K562 (cell line): Measurements from ENCODE around the gene TTC21A. TPM values are rescaled to one million over a fixed set of nuclear protein-coding genes. Genes with fewer than 3 reads are reported as not detected.

Experiments
- AFF4 ChIP-seq: sonication (generic); formaldehyde crosslinking; IDR thresholded peaks from 2 replicates; pipeline ENCODE4 v1.8.0; 2023; ENCODE audit warnings: mild to moderate bottlenecking, missing genetic modification reagents
- ASH1L ChIP-seq: fragments of 450-650 bp; IDR thresholded peaks from 2 replicates; pipeline ENCODE4 v1.6.1; 2018; ENCODE audit warnings: borderline replicate concordance, mild to moderate bottlenecking, low read depth; ENCODE audit not compliant: partially characterized antibody
- CREM ChIP-seq: IDR thresholded peaks from 2 replicates; pipeline ENCODE4 v1.6.1; 2014; ENCODE audit warnings: antibody characterized with exemption, low read depth
- HNRNPH1 ChIP-seq: fragments of 200-400 bp; formaldehyde crosslinking; optimal IDR thresholded peaks from 2 replicates; pipeline ENCODE3; 2017; ENCODE audit warnings: low read depth, mild to moderate bottlenecking, low read length, moderate library complexity
- KLF16 ChIP-seq: IDR thresholded peaks from 2 replicates; pipeline ENCODE4 v1.6.1; 2016; ENCODE audit warnings: antibody characterized with exemption
- NELFE ChIP-seq: IDR thresholded peaks from 2 replicates; pipeline ENCODE4 v1.6.1; 2011; ENCODE audit warnings: mild to moderate bottlenecking; ENCODE audit not compliant: insufficient read depth, insufficient read length
- TCF7 ChIP-seq: sonication (generic); IDR thresholded peaks from 2 replicates; pipeline ENCODE4 v1.6.1; 2016; ENCODE audit warnings: antibody characterized with exemption, borderline replicate concordance
- TFAM ChIP-seq: fragments of 250-450 bp; sonication (Bioruptor Pico); conservative IDR thresholded peaks from 2 replicates; pipeline ENCODE4 v1.5.0; 2021; ENCODE audit warnings: mild to moderate bottlenecking, moderate library complexity
- UBTF ChIP-seq, 2 experiments: IDR thresholded peaks; 2 replicates each; pipeline ENCODE4 v1.6.1; 2012; ENCODE audit warnings: improper control_type of control experiment in 2 of 2, low read depth in 2 of 2, low read length in 2 of 2, borderline replicate concordance in 1 of 2
- ZC3H11A ChIP-seq: IDR thresholded peaks from 2 replicates; pipeline ENCODE4 v1.6.1; 2012; ENCODE audit warnings: low read depth, low read length, improper control_type of control experiment
- ZFPM2 ChIP-seq: fragments of 250-450 bp; sonication (Bioruptor Pico); IDR thresholded peaks from 2 replicates; pipeline ENCODE4 v1.5.1; 2022; ENCODE audit warnings: mild to moderate bottlenecking
- ZNF280B ChIP-seq: fragments of 250-450 bp; sonication (Bioruptor Pico); IDR thresholded peaks from 2 replicates; pipeline ENCODE4 v1.5.1; 2021; ENCODE audit warnings: mild to moderate bottlenecking
- ZNF589 ChIP-seq: fragments of 200-800 bp; sonication (Bioruptor generic); IDR thresholded peaks from 2 replicates; pipeline ENCODE4 v1.6.1; 2016; ENCODE audit warnings: low read depth, missing genetic modification characterization, missing compliant biosample characterization
- ZNF592 ChIP-seq: fragments of 450-650 bp; IDR thresholded peaks from 2 replicates; pipeline ENCODE4 v1.6.1; 2017; ENCODE audit warnings: antibody characterized with exemption, mild to moderate bottlenecking
- polyA plus RNA-seq, 8 experiments: library from polyadenylated mRNA; depleted of rRNA in 4 of 8; stranded (reverse) in 5 of 8; unstranded in 3 of 8; fragments of >200 nt; fragmentation: Nextera tagmentation in 2 of 8; fragmentation: Illumina TruSeq in 1 of 8; extraction: Ambion mirVana in 2 of 8; extraction: Trizol in 1 of 8; gene quantifications; 2 replicates each; pipeline versions ENCODE4 v1.2.1 to v1.2.3, GENCODE V29; 2011 to 2014; ENCODE audit warnings: inconsistent platforms in 1 of 8, missing spikeins in 1 of 8
- total RNA-seq, 7 experiments: library from RNA; depleted of rRNA in 6 of 7; stranded (reverse); fragments of >200 nt in 6 of 7; fragmentation: Illumina TruSeq in 2 of 7; extraction: Trizol in 2 of 7; gene quantifications; 2 replicates each; pipeline versions ENCODE4 v1.2.1 to v1.2.3, GENCODE V29; 2011 to 2021; ENCODE audit warnings: low replicate concordance in 1 of 7

Gene TTC21A
- total and polyA plus RNA-seq, 9 of the 15 experiments (the other 6 are each of a cell fraction or from before 2014, with no cell fraction given), result 0.22 to 1.4 (median 0.70) TPM

GRCh38 chr3:39150803-39151631 lies 43.5 kb downstream of the TTC21A start (continued):
- TF ChIP-seq UBTF (IDR thresholded peaks at IDR 0.05; ENCODE audit: borderline replicate concordance in 1 of 2, low read depth in 2 of 2, low read length in 2 of 2) (peak in 1 of 2 experiments; percentile 52; a peak in 1 of 4 replicates), ZNF592 (0 out of 2 replicates have a peak, but pooled peaks have one; percentile 21), CREM (peak; percentile 62), TCF7 (no peak), ZFPM2 (CRISPR knock-in tag) (no peak), ZC3H11A (no peak), ZNF280B (CRISPR knock-in tag) (no peak), HNRNPH1 (no peak), KLF16 (no peak), TFAM (CRISPR knock-in tag) (no peak), AFF4 (CRISPR knock-in tag) (0 out of 2 replicates have a peak, but pooled peaks have one; percentile 49), NELFE (no peak), ASH1L (no peak), ZNF589 (CRISPR knock-in tag) (no peak)
